NCI-H128 (cell line): ENCODE data around the gene COL6A3.
"Not testable (repeated sequence)": the region's sequence is repeated elsewhere in the genome, so short reads cannot be mapped to it uniquely, and the experiment has no call there.

Source experiments
- DNase-seq: peaks from one replicate; lab custom pipeline; 2025; ENCODE audit not compliant: unreplicated experiment; lab: John Stamatoyannopoulos, UW

Gene COL6A3

DNA sequence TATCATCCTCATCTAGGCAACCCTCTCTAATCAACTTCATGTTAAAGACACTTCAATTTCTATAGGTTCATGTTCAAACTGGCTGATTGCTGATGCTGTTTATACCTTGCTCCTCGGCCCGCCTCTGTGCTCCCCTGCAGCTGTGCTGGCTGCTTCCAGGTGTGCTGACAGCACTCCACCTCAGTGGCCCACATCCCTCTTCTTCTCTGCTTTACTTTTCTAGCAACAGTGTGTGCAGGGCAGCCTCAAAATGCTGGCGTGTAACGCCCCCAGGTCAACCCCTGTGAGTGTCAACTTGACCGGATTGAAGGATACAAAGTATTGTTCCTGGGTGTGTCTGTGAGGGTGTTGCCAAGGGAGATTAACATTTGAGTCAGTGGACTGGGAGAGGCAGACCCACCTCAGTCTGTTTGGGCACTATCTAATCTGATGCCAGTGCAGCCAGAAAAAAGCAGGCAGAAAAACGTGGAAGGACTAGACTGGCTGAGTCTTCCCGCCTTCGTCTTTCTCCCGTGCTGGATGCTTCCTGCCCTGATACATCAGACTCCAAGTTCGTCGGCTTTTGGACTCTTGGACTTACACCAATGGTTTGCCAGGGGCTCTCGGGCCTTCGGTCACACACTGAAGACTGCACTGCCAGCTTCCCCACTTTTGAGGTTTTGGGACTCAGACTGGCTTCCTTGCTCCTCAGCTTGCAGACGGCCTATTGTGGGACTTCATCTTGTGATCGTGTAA lies 94.7 kb downstream of the COL6A3 start:
- DNase-seq: no peak

DNA sequence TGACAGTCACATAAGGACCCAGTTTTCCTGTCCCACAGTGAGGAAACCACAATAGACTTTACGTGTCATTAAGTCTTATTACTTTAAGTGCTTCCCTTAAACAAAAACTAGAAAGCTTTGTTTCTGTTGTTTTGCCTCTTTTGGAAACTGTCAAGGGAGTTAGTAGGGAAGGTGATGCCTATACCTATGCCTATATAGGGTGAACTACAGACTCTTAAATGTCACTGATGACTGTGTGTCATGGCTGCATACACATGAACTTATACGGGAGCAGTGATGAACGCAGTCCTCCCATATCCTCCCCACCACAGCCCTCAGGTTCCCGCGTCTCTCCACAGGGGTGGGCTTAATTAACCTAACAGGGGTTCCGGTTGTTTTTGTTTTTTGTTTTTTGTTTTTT lies 97.6 kb downstream of the COL6A3 start:
- DNase-seq: no peak

DNA sequence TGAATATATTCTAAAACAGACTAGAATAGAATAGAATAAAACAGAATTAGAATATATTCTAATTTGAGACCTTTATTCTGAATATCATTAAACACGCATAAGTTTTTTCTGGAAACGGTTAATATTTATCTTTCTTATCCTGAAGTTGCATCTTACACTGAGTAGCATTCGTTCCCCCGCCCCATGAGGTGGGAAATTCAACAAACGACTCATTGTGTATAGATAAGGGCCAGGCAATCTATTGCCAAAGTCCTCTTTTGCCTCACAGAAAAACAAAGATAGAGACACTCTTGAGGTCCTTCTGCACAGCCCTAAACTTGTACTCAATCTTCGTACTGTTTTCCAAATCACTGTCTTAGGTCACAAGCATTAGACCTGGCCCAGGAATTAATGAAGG lies 98.1 kb downstream of the COL6A3 start:
- no peak for DNase-seq

DNA sequence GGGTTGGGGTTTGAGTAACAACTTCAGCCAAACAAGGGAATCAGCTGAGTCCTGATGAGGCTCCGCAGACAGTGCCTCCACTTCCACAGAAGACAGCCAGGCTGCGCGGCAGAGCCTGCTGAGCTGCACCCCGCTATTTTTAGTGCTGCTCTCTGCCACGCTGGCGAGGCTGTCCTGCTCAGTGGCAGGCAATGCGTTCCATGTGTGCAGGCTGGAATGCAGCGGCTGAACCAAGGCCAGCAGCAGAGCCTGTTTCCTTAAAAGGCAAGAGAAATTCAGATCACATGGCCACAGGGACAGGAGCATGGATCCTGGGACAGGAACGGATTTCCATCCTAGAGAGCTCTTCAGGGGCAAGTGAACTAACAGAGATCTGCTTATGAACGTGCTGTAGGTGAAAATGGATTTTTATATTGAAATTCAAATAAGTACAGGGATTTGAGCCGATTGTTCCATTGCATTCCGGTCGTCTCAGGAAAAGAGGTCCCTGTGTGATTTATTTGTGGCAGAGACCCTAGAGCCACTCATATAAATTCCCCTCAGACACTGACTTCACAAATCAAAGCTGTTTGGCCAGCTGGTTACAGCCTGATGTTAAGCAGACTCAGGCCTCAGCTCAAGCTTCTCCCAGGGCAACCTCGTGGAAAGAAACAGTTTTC lies 98.7 kb downstream of the COL6A3 start:
- DNase-seq: no peak

DNA sequence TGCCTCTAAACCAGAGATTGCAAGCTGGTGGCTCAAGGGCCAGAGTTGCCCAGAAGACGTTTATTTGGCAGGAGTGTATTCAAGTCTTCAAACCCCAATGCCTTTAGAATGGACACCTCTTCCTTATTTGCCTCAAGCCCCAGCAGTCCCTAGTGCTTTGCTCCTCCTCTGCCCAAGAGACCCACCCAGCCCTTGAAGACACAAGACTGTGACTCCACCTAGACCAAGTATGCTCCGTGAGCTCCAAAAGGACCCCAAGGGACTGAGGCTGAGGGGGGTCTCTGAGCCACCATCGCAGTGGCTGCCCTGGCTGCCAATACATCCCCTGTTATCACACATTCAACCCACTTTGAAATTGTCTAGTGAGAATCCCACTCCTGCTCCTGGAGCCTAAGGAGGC lies 99.3 kb downstream of the COL6A3 start:
- no peak for DNase-seq

DNA sequence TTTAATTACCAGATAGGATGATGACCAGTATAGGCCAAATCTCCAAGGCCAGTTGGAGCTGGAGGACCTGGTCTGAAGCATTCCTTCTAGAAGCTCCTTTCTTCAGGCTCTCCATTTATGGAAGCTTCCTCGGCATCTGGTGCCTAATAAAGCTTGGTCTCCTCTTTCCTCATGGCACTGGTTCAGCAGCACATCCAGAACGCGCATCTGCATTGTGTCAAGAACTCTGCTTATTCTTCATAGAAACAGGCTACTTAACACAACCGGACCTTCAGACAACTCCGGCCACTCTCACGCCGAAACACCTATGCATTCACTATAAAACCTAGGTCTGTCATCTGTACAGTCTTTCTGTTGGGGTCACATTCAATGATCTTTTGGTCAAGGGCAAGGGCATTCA lies 99.8 kb downstream of the COL6A3 start:
- DNase-seq: no peak

DNA sequence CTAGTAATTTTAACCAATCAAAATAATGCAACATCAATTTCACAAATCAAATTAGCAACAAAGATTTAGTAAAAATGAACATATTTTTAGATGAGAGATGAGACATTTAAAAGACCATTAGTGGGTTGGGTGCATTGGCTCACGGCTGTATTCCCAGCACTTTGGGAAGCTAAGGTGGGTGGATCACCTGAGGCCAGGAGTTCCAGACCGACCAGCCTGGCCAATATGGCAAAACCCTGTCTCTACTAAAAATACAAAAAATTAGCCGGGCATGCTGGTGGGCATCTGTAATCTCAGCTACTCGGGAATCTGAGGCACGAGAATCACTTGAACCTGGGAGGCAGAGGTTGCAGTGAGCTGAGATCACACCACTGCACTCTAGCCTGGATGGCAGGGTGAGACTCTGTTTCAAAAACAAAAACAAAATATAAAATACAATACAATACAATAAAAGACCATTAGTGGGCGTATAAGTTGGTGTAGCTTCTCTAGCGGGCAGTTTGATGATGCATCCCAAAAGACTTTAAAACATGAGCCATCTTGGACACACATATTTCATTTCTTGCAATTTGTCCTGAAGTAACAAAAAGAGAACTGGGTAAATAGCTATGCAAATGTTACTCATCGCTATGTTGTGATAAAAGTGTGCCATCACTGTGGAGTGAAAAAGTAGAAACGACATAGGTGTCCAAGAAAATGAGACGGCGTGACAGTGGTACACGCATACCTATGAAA lies 101.8 kb downstream of the COL6A3 start:
- DNase-seq: no peak

DNA sequence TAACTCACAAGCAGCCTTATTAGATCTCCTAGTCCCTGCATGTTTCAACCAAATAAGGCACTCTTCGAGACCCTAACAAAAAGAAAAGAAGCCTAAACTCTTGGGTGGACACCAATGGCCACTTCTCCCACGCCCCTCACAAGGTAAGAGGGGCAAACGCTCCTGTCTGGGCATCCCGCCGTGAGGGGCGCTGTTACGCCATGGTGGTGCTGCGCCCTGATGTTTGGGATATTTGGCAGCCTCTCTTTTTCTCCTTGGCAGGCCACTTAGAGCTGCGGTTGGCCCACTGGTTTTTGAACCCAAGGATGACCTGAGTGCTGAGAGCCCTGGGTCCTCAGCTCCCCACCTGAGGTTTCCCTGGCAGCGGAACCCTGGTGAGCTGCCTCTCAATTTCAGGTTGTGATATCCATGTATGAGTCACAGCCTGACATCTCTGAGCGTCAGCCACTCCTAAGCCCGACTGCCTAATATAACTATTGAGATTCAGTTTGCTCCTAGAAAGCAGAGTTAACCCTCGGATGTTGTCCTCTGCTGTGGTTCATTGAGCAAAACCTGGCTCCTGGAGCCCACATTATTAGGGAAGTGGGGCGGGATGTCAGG lies 103.3 kb downstream of the COL6A3 start:
- no peak for DNase-seq

DNA sequence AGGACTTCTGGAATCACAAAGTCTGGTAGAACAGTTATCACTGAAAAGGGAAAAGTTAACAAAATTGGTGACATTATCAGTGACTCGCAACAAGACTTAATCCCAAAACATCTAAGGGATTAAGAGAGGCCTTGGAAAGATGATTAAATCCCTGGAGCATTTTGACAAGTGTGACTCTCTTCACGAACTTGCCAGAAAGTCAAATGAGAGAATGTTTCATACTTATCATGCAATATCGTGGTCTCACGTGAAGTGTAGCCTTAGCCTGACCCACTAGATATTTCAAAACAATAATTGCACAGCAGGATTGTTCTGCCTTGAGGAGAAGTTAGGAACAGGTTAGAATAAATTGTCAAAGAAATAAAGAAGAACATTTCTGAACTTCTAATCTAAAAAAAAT lies 104.5 kb downstream of the COL6A3 start:
- DNase-seq: no peak

DNA sequence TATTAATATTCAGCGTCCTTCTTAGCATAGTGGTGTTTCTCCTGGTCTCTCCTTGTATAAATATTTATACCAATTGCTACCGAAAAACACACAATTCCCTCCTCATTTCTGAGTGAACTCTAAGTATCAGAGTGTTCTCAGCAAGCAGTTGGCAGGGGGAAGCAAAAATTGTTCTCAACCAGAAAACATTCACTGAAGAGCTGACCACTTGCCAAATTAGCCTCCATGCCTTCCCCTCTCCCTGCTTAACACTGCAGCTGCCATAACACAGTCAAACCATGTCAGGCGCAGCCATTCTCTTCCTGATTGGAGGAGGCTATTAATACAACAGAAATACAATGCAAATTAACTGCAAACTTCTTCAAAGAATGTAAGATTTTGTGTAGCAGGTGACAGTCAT lies 105.0 kb downstream of the COL6A3 start:
- no peak for DNase-seq

DNA sequence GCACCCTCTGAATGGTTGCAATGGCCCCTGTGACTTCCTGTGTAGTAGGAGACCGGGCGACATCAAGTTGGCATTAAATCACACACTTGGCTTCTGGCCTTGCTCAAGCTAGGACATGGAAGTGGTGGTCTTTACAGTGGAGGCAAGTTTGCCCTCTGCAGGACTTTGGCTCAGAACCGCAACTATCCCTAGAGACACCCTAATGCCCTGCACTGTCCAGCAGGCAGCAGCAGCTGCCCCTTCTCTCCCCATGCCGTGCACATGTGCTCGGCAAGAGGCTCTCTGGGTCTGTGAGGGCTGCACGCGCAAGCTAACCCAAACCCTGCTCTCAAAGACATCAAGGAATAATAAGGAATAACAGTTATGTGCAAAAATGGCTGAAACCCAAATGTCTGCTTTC lies 106.5 kb downstream of the COL6A3 start:
- DNase-seq: no peak

DNA sequence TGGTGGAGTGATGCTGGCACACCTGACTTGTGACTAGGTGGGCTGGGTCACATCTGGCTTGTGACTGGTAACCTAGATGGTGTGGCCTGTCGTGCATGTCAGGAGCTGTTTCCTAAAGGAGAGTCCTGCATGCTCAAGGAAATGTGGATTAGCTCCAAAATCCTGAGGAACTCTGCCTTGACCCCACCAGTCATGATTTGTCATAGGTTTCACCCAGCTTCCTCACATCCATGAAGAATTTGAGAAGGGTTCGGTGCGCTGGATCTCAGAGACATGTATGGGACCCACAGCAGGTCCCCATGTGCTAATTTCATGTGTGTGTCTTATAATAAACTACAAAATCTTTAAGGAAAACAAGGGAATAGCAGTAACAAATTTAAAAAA lies 107.2 kb downstream of the COL6A3 start:
- DNase-seq: no peak

DNA sequence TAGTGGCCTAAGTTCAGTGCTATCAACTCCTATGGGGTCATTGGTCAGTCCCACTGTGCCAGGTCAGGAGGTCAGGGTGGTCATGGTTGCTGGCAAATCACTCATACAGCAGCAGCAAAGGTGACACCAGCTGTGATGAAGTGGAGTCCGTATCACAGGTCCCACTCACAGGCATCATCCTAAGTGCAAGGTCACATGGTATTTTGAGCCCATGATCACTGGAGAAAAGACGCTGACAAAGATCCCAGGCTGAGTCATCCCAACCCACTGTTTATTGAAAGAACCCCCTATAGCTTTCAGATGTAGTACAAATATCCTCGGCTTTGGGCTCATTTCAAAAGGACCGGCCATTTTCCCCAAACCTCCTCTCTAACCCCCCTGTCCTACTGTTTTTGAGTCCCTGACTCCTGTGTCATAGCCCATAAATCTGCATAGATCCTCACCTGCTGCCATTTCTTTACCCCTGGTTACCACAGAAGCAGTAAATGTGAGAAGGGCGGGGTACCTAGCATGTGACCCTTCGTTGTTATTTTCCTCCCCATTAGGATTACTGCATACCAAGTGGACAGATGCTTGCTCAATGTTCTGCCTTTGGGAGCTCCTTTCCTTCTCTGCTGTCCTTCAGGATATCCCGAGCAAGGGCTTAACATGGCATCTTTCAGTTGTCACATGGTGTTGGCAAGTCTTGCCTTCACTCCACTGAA lies 107.7 kb downstream of the COL6A3 start:
- no peak for DNase-seq

DNA sequence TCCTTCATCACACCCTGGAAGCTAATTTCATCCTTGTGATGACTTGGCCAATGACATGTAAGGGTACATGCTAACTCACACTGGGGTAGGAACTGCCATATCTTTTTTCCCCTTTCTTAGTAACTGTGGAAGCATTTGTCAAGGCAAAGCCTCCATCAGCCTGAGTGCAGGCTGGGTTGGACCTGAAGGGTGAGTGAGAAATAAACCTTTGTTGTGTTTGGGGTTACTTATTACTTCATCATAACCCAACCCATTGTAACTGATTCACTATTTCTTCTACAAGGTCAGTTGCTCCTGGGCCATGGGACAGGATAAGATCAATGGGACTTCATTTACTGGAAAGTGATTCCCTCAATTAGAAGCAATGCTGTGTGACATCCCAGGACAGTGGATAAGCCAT lies 108.4 kb downstream of the COL6A3 start:
- no peak for DNase-seq

DNA sequence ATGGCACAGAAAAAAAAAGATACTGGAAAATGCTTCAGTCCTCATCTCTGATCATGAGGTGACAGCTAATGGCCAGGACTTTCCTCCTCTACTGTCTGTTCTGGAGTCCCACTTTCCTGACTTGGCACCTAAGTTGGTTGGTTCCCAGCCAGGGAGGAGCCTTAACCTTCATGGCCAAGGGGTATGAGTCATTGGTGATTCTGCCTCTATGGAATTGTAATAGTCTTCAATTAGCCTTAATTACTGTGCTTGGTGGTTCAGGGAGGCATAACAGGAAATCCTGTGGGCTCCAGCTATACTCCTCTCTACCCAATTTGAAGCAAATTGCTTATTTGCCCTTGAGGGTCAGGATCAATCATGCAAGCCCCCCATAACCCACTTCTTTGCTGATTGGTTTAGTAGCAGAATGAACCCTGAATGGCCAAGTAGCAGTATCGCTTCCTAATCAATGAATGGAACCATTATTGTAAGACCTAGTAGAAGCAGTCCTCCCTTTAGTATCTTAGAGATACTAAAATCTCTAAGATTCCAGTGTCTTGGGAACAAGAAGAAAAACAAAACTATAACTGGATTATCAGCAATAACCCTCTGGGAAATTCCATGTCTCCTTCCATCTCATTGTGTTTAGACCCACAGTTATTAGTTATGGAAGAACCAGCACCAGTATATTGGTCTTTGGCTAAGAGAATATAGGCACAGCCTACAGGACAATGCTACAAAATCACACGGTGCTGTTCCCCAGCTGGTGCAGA lies 109.0 kb downstream of the COL6A3 start:
- no peak for DNase-seq

DNA sequence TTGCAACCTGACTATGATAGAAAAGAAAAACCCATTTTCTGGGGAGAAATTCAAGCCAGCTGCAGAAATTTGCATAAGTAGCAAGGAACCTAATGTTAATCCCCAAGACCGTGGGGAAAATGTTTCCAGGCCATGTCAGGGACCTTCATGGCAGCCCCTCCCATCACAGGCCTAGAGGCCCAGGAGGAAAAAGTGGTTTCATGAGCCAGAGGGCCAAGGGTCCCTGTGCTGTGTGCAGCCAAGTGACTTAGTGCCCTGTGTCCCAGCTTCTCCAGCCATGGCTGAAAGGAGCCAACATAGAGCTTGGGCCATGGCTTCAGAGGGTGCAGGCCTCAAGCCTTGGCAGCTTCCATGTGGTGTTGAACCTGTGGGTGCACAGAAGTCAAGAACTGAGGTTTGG lies 110.7 kb downstream of the COL6A3 start:
- DNase-seq: not testable (repeated sequence)

DNA sequence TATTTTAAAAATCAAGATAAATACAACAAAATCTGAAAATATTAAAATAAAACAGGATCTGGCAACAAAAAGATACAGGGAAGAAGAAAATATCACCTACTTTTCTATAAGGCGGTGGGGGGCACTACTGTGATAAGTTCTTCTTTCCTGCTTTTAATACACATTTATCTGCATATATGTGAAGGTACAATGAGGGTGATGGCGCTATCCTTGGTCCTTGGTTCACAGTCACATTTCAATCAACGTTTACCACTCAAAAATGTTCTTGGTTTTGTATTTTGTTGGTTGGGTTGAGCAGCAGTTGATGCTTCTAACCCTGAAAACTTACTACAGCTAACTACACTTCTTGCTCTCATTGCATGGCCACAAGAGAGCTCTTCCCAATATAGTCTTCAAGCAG lies 112.4 kb downstream of the COL6A3 start:
- no peak for DNase-seq

DNA sequence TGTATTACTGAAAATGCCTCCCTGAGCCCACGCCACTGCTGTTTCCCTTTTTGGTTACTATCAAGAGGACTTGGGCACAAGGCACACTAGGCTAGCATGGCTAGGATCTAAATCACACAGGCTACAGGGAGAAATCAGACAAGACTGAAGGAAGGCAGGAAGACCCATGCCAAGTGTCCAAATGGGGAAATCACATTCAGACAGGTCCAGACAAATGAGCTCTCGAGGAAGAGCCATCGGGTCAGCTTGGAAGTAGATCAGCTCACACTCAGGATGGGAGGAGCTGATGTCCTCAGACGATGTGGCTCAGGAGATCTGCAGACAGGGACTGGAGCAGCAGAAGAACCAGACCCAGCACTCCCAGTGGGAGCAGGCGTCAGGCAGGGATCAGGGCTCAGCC lies 113.2 kb downstream of the COL6A3 start:
- no peak for DNase-seq

DNA sequence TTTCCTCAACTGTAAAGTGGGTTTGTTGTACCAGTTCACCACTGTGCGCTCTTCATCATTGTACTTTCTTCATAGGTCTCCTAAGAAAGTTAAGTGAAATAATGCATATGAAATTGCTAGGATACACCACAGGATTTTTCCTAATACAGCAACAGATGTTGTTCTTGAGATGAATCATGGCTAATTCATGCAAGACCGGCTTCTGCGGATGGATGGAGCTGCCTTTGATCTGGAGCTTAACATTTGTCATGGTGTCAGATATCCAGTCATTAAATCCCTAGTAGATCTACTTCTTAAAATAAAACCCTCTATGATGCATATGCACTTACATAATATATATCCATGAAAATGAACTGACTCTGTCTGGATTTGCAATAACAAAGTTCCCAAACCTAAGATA lies 114.1 kb downstream of the COL6A3 start:
- DNase-seq: no peak
